CD4-positive, alpha-beta T cell treated with Interleukin-17A for 1 hour (primary cell): ENCODE results near the gene KCNN2.

ENCODE experiments used
- DNase-seq: peaks from one replicate; pipeline ENCODE4 v3.0.0-alpha.2; 2020

KCNN2 gene

GRCh38 chr5:114361724-114362196 lies at the start of gene KCNN2:
TSS of gene KCNN2 (plus strand) at chr5:114362070. CDS start at chr5:114362140, 70 bp downstream.
- no peak for DNase-seq

GRCh38 chr5:114312658-114313057 lies 49.2 kb upstream of the KCNN2 start:
- no peak for DNase-seq

DNA sequence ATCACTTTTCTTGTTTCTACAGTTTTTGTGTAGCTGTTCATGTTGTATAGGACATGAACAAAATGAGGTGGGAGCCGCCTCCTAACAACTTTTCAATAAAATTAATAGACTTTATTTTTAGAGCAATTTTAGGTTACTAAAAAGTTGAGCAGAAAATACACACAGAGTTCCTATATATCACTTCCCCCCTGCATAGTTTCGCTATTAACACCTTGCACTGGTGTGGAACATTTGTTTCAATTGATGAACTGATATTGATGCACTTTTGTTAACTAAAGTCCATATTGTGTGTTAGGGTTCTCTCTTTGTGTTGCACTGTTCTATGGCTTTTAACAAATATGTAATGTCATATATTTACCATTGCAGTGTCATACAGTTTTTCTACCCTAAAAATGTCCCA lies 47.8 kb upstream of the KCNN2 start:
- DNase-seq: no peak

DNA sequence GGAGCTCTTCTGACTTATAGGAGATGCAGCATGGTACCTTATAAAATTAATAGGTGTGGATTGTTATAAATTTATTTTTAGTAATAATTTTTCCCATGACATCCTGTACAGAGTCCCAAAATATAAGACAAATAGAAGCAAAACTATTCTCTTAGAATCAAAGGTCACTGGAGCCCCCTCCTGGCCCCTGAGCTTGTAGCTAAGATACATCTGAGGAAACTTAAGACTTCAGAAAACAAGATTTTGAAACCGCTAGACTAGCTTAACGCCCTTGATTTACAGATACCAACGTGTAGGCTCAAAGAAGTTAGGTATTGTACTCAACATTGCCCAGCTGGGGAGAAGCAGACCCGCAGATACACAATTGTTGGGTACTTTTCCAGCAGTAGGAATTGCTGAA lies 45.7 kb upstream of the KCNN2 start:
- no peak for DNase-seq

GRCh38 chr5:114317751-114318150 lies 44.1 kb upstream of the KCNN2 start:
- no peak for DNase-seq

DNA sequence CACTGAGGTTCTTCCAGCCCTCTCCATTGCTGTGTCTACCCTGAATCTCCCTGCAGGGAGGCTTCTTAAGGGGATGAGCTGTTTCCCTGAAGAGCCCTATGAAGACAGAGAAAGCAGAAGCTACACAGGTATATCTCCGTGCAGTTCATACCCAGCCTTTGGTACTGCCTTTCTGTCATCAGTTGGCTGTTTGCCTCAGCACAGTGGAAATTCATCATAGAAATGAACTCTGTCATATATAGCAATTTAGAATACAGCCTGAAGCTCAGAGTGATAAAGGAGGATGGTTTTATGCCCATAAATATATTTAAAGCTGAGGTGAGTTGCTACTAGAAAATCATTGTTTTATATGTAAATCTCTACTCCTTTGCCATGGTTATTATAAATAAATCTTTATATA lies 42.6 kb upstream of the KCNN2 start:
- DNase-seq: no peak

DNA sequence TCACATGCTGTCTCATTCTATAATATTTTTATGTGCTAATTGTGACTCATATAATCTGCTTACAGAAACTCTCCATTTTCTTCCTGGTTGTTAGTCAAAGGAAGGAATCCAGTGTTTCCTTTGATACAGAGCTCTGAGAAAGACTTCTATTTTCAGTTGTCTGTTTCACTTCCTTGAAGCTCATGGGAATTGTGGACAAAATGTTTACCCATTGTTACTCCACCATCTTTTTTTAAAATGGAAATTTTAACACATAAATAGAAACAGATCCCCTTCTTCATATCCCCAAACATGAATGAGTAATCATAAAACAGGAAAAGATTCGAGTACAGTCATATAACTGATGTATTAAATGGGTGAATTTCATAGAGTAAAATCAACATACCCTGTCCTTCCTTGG lies 42.0 kb upstream of the KCNN2 start:
- DNase-seq: no peak

DNA sequence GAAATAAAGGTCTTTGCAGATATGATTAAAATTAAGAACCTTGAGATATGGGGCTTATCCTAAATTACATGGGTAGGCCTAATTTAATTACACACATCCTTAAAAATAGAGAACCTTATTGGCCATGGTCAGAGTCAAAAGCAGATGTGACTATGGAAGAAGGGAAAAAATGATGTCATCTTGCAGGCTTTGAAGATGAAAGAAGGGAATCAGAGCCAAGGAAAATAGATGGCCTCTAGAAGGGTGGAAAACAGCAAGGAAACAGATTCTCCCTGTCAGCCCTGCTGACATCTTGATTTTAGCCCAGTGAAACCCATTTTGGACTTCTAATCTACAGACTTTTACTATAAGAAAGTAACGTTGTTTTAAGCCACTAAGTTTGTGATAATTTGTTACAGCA lies 37.6 kb upstream of the KCNN2 start:
- no peak for DNase-seq

DNA sequence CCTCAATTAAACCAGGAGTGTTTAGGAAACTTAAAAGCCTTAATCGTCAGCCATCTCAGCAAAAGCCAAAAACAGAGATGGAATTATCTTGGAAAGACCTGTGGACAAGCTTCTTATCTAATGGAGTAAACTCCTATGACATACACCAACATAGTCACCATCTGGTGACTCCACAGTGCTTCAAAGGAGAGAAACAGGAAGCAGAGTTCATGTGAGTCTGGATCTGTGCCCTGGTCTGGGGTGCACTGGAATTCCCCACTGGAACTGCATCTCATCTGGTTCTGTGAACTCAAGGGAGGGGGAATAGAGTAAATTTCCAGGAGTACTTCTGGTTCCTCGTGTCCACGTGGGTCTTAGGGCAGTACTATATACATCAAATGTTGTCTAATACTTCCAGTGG lies 36.3 kb upstream of the KCNN2 start:
- no peak for DNase-seq

DNA sequence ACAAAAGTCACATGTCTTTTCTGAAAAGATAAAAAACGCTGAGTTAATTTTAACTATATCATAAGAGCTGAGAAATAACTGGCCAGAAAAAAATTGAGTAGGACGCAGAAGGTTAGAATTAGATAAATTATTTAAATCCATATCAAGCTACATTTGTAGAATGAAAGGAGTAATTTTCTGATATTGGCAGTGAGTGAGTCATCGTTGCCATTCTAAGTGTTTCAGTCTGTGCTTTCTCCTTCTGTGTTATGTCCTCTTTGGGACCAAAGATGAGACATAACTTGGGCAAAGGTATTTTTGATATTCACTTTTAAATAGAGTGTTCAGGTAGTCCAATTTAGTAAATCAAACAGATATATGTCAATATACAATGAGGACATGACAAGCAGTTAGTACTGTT lies 34.4 kb upstream of the KCNN2 start:
- no peak for DNase-seq

DNA sequence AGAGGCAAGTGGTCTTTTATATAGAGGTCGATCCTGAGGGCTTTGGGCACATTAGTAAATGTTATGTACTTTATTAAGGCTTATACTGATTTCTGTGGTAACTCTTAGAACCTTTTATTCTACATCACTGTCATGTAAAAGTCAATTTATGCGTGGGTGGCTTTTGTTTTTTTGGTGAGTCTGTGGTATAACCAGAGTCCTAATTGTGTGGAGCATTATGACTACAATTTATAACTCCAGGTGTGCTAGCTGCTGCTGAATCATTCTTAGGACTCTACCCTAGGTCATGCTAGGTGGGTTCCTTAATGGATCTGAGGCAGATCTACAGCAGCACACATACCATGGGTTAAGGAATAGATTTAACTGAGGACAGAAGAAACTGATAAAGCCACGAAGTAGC lies 33.9 kb upstream of the KCNN2 start:
- no peak for DNase-seq

DNA sequence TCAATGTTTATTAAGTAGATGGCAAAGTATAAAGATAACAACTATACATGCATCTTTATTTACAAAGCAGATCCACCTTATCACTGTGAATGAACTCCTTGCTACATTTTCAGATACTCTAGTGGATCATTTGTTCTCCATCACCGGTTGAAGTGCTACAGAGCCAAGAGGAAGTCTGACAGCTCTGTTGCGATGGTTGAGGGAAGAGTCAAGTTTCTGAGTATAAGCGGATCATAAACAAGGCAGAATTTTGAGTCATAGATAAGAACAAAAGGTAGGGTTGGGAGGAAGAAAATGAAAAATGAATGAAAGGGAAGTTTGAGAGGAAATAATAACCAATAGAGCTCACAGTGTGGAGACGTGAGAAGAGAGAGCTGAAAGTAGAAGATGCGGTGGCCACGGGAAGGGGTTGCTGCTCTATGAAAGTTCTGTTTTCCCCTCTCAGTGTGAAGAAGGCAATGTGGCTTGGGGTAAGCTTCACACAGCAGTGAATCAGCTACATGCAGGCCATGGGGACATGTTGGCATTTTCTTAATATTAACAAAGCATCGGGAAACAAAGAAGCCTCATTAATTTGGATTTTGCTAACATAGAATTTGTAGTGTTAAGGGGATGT lies 30.8 kb upstream of the KCNN2 start:
- no peak for DNase-seq

DNA sequence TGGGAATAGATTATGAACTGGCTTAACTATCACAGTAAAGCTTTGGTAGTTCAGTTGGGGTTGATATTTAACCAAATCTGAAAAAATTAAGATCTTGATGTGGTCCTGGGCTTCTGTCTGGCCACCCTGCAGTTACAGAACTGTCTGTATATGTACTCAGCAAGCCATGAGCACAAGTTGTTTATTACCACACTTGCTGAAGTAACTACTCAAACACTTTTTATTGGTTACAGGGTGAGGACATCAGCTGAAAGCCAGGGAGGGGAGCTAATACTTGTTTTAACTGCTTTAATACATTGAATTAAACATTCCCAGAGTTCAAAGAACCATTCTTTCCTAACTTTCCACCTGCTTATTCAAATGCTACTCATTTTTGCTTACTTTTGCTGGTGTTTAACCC lies 29.4 kb upstream of the KCNN2 start:
- no peak for DNase-seq

GRCh38 chr5:114332925-114333324 lies 28.9 kb upstream of the KCNN2 start:
- DNase-seq: no peak

DNA sequence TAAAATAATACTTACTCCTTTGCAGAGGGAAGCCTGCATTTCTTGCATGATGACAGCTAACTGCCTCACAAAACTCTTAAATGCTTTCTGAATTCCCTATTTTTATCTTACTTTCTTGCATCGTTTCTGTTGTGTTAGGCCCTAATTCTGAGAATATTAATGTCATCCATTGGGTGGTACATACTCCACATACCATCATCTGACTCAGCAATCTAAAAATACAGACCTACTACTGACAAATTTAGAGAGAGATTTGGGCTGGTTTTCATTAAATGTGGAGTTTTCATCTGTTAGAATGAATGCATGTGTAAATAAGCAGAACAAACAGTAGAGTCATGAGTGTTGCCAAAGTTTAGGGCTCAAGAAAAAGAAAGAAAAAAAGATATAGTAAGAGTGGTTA lies 26.5 kb upstream of the KCNN2 start:
- no peak for DNase-seq

- no peak for DNase-seq
These were observed 22.8 kb upstream of the KCNN2 start for GRCh38 chr5:114339108-114339507.

DNA sequence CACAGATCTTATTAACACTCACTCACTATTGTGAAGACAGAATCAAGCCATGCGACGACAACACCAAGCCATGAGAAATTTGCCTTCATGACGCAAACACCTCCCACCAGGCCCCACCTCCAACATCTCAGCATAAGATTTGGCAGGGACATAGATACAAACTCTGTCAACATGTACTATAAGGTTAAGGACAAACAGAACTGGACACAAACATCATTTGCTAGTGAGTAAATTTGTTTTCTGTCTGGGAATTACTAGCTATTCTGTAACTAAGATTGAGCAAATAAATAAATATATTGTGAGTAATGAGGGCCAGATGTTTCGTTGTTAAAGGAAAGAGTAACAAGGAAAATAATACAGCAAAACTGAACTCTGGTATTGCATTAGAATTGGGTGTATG lies 15.7 kb upstream of the KCNN2 start:
- DNase-seq: no peak

DNA sequence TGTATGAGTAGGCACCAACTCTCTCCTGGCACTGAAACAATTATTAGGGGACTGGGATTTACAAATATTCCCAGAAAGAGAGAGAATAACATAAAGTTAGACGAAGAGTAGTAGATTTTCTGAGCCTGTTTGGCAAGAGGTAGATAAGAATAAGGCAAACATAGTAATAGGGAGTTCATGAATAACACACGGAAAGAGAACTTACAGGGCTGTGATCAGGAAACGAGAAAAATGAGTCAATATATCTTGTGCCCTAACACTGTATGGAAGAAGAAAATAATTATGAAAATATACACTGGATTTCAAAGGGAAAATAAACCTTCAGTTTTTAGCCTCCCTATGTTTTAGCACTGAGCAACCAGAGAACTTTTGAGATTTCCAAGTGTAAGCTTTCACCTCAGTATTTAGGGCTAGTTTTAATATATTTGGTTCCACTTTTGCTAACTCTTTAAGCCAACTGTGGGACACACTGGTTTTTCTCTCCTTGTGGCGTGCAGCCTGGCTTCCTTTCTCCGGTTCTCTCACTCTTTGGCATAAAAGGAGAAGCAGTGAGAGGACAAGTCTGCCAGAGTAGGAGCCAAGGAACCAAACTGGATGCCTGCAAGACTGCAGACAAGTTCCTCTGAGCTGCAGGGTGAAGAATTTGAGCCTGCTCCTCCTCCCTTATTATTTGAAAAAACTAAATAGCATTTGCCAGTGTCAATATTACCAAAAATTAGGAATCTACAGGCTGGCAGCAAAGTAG lies 6.6 kb upstream of the KCNN2 start:
- DNase-seq: no peak

DNA sequence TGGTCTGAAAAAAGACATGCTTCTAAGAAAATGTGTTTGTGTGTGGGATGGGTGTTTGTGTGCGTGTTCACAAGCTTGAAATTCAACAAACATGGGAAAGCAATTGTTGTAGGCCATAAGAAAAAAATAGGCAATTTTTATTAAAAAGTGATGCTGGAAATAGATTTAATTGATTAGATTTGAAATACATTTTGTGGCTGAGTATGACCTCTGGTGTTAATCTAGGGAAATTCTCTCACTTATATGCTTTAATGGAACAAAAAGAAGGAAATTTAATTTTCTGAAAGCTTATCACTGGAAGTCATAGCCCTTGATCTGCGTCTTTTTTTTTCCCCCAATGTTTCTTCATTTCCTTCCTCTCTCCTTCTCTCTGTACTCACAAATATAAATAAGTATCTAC lies 3.5 kb upstream of the KCNN2 start:
- DNase-seq: no peak

DNA sequence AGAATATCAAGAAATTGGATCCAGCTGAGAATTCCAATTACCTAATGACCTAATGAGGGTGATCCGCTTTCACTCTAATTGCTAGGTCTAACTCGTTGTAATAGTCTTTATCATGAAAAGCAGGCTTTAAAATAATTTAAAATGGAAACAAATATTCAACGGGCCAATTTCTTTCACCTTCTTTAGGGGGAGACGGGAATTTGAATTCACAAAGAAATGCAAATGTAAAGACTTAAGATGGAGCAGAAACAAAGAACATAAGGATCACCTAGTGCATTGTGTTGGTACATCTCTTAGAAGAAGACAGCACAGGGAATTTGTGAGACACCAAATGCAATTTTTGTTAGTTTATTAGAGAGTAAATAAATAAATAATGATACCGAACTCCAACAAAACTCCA lies 1.5 kb upstream of the KCNN2 start:
- no peak for DNase-seq

GRCh38 chr5:114360816-114361723 lies 800 bp upstream of the KCNN2 start:
- no peak for DNase-seq

DNA sequence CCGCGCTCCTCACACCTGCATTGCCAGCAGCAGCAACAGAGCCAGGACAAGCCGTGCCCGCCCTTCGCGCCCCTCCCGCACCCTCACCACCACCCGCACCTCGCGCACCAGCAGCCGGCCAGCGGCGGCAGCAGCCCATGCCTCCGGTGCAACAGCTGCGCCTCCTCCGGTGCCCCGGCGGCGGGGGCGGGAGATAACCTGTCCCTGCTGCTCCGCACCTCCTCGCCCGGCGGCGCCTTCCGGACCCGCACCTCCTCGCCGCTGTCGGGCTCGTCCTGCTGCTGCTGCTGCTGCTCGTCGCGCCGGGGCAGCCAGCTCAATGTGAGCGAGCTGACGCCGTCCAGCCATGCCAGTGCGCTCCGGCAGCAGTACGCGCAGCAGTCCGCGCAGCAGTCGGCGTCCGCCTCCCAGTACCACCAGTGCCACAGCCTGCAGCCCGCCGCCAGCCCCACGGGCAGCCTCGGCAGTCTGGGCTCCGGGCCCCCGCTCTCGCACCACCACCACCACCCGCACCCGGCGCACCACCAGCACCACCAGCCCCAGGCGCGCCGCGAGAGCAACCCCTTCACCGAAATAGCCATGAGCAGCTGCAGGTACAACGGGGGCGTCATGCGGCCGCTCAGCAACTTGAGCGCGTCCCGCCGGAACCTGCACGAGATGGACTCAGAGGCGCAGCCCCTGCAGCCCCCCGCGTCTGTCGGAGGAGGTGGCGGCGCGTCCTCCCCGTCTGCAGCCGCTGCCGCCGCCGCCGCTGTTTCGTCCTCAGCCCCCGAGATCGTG lies 517 bp downstream of the KCNN2 start:
- DNase-seq: no peak
